ENCODE data around the gene SNX27. TPM values are rescaled to one million over a fixed set of nuclear protein-coding genes. Genes with fewer than 3 reads are reported as not detected.

Gene SNX27
- total and polyA plus RNA-seq, 2 donors: 6.5 to 9.2 TPM

DNA sequence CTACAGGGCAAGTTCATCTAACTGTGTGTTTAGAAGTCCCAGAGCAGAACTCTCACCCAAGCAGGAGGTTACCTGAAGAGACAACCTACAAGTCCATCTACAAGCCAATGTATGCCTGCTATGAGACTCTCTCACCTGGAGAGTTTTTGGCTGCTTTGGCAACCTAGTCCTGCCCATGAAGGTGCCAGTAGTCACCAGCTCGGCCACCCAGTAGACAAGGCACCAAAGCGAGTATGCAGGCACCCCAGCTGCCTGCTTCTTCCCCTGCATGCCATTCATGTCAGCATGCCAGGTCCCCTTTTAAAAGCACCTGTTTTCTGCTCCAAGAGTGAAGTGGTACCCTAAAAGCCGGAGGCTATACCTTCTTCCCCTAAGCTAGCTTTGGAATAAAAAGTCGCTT, 129.7 kb downstream of the SNX27 start:
- Histone ChIP-seq H3K9me3 (ENCODE audit: control insufficient read depth in 2 of 2, insufficient read depth in 1 of 2, low read length in 1 of 2) (peaks cover 7 to 11% of the 10 kb centered on the region in 2 donors), H3K27me3 (ENCODE audit: control insufficient read depth in 2 of 2, insufficient read depth in 1 of 2, low read length in 1 of 2) (peaks cover 0 to 4% of the 10 kb centered on the region in 2 donors), H3K4me3 (ENCODE audit: low read length in 2 of 2) (no peak overlapping the region), H3K4me1 (ENCODE audit: control insufficient read depth in 2 of 2, insufficient read depth in 2 of 2, low read length in 2 of 2) (no peaks in the 10 kb centered on the region), H3K27ac (ENCODE audit: low read depth in 1 of 2, low read length in 1 of 2) (no peak overlapping the region), H3K36me3 (ENCODE audit: control insufficient read depth in 2 of 2, insufficient read depth in 2 of 2, low read length in 1 of 2) (no peaks in the 10 kb centered on the region)
- DNase-seq (ENCODE audit: low read depth in 6 of 9, low spot score in 9 of 9): no peak
- 95% methylated on average over 4 of the region's 4 CpGs for WGBS

Other genes with a start within 250 kb of the SNX27 start
- gene SELENBP1, start 239.3 kb upstream of the SNX27 start, total RNA-seq: 6.1 TPM
- 6.4 TPM for gene SELENBP1, start 239.3 kb upstream of the SNX27 start, polyA plus RNA-seq
- 345 TPM for gene PSMB4, start 212.5 kb upstream of the SNX27 start, total RNA-seq
- gene PSMB4, start 212.5 kb upstream of the SNX27 start, polyA plus RNA-seq: 371 TPM
- 18.5 TPM for gene POGZ, start 152.6 kb upstream of the SNX27 start, total RNA-seq
- gene POGZ, start 152.6 kb upstream of the SNX27 start, polyA plus RNA-seq: 33.5 TPM
- 0.90 TPM for gene CGN, start 100.7 kb upstream of the SNX27 start, total RNA-seq
- 2.8 TPM for gene CGN, start 100.7 kb upstream of the SNX27 start, polyA plus RNA-seq
- 2.1 TPM for gene TUFT1, start 71.7 kb upstream of the SNX27 start, total RNA-seq
- gene TUFT1, start 71.7 kb upstream of the SNX27 start, polyA plus RNA-seq: 6.9 TPM
- gene CELF3, start 104.8 kb downstream of the SNX27 start, total RNA-seq: 0.05 TPM
- gene CELF3, start 104.8 kb downstream of the SNX27 start, polyA plus RNA-seq: 0.18 TPM
- gene RIIAD1, start 109.5 kb downstream of the SNX27 start, total RNA-seq: not detected
- gene RIIAD1, start 109.5 kb downstream of the SNX27 start, polyA plus RNA-seq: 0.21 TPM
- gene MRPL9, start 151.4 kb downstream of the SNX27 start, total RNA-seq: 113 TPM
- gene MRPL9, start 151.4 kb downstream of the SNX27 start, polyA plus RNA-seq: 75.3 TPM
- gene TDRKH, start 178.4 kb downstream of the SNX27 start, total RNA-seq: 11.3 TPM
- gene TDRKH, start 178.4 kb downstream of the SNX27 start, polyA plus RNA-seq: 6.5 TPM
- 0.52 TPM for gene LINGO4, start 193.4 kb downstream of the SNX27 start, total RNA-seq
- gene LINGO4, start 193.4 kb downstream of the SNX27 start, polyA plus RNA-seq: 0.14 TPM
- 56.8 TPM for gene RORC, start 219.8 kb downstream of the SNX27 start, total RNA-seq
- 19.9 TPM for gene RORC, start 219.8 kb downstream of the SNX27 start, polyA plus RNA-seq
- 0.05 TPM for gene C2CD4D, start 227.8 kb downstream of the SNX27 start, total RNA-seq
- 0.34 TPM for gene C2CD4D, start 227.8 kb downstream of the SNX27 start, polyA plus RNA-seq
- gene THEM5, start 241.7 kb downstream of the SNX27 start, total RNA-seq: 0.09 TPM
- gene THEM5, start 241.7 kb downstream of the SNX27 start, polyA plus RNA-seq: 1.5 TPM